ENCODE results near the gene ITGAL. TPM values are rescaled to one million over a fixed set of nuclear protein-coding genes. Genes with fewer than 3 reads are reported as not detected.

The ITGAL gene
- total and polyA plus RNA-seq, 2 of the 13 experiments (the other 11 are each of a cell fraction or from before 2014, with no cell fraction given): 0.86 to 1.2 TPM

DNA sequence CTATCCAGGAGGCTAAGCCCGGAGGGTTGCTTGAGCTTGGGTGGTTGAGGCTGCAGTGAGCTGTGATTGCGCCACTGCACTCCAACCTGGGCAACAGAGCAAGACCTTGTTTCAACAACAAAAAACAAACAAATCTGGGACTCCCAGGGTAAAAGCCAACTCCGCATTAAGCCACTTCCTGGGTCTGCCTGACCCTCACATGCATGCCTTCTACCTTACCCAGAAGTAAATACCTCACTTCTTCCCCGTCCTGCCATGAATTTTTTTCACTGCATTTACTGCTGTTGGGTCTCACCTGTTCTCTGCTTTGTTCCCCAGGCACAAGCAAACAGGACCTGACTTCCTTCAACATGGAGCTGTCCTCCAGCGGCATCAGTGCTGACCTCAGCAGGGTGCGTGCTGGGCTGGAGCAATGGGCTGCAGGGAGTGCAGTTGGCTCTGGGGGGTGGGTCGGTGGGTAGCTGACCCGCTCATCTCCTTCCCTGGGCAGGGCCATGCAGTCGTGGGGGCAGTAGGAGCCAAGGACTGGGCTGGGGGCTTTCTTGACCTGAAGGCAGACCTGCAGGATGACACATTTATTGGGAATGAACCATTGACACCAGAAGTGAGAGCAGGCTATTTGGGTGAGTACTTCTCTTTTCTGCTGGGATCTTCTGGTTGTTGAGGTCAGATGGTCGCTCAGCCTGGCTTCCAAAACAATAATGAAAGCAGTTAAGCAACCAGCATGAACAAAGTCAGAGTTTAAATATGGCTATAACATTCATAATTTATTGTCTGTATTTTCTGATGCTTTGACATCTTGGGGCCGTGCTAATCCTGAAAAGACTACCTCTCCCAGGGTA is 16.4 kb downstream of the ITGAL start (continued):
- TF ChIP-seq, protein P1, sequence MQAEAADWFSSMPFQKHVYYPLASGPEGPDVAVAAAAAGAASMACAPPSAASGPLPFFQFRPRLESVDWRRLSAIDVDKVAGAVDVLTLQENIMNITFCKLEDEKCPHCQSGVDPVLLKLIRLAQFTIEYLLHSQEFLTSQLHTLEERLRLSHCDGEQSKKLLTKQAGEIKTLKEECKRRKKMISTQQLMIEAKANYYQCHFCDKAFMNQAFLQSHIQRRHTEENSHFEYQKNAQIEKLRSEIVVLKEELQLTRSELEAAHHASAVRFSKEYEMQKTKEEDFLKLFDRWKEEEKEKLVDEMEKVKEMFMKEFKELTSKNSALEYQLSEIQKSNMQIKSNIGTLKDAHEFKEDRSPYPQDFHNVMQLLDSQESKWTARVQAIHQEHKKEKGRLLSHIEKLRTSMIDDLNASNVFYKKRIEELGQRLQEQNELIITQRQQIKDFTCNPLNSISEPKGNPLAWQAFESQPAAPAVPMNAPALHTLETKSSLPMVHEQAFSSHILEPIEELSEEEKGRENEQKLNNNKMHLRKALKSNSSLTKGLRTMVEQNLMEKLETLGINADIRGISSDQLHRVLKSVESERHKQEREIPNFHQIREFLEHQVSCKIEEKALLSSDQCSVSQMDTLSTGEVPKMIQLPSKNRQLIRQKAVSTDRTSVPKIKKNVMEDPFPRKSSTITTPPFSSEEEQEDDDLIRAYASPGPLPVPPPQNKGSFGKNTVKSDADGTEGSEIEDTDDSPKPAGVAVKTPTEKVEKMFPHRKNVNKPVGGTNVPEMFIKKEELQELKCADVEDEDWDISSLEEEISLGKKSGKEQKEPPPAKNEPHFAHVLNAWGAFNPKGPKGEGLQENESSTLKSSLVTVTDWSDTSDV (CRISPR knock-in tag; IDR thresholded peaks at IDR 0.05): no peak
- TF ChIP-seq HNRNPUL1 (IDR thresholded peaks at IDR 0.05; ENCODE audit: low read depth, low read length) (no peak), ZNF850 (CRISPR knock-in tag; conservative IDR thresholded peaks at IDR 0.05) (no peak), SIX4 (CRISPR knock-in tag; IDR thresholded peaks at IDR 0.05) (no peak), ZNF33B (CRISPR knock-in tag; IDR thresholded peaks at IDR 0.05) (no peak), ERF (CRISPR knock-in tag; IDR thresholded peaks at IDR 0.05) (0 out of 2 replicates have a peak, but pooled peaks have one; percentile 28), ATF1 (CRISPR knock-in tag; IDR thresholded peaks at IDR 0.05) (0 out of 2 replicates have a peak, but pooled peaks have one; percentile 38), TEAD3 (CRISPR knock-in tag; optimal IDR thresholded peaks at IDR 0.05; ENCODE audit: borderline replicate concordance) (peak; percentile 66), MAFG (CRISPR knock-in tag; IDR thresholded peaks at IDR 0.05) (no peak), BORCS8-MEF2B (CRISPR knock-in tag; IDR thresholded peaks at IDR 0.05) (no peak), ISX (CRISPR knock-in tag; conservative IDR thresholded peaks at IDR 0.05) (no peak), XRCC5 (optimal IDR thresholded peaks at IDR 0.05; ENCODE audit: low read length) (no peak), TBX2 (CRISPR knock-in tag; IDR thresholded peaks at IDR 0.05; ENCODE audit: borderline replicate concordance) (peak; percentile 70; the same call in 1 of the 2 replicates), HMG20A (CRISPR knock-in tag; IDR thresholded peaks at IDR 0.05; ENCODE audit: borderline replicate concordance) (peak; percentile 75), ZNF143 (CRISPR knock-in tag; IDR thresholded peaks at IDR 0.05) (0 out of 2 replicates have a peak, but pooled peaks have one; percentile 17), RBM22 (optimal IDR thresholded peaks at IDR 0.05; ENCODE audit: low read length) (no peak), RAD21 (CRISPR knock-in tag; IDR thresholded peaks at IDR 0.05) (no peak)
- TF ChIP-seq, protein P2, sequence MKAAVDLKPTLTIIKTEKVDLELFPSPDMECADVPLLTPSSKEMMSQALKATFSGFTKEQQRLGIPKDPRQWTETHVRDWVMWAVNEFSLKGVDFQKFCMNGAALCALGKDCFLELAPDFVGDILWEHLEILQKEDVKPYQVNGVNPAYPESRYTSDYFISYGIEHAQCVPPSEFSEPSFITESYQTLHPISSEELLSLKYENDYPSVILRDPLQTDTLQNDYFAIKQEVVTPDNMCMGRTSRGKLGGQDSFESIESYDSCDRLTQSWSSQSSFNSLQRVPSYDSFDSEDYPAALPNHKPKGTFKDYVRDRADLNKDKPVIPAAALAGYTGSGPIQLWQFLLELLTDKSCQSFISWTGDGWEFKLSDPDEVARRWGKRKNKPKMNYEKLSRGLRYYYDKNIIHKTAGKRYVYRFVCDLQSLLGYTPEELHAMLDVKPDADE (CRISPR knock-in tag; IDR thresholded peaks at IDR 0.05): 0 out of 2 replicates have a peak, but pooled peaks have one; percentile 41
- TF ChIP-seq, protein P3, sequence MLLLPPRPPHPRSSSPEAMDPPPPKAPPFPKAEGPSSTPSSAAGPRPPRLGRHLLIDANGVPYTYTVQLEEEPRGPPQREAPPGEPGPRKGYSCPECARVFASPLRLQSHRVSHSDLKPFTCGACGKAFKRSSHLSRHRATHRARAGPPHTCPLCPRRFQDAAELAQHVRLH (CRISPR knock-in tag; IDR thresholded peaks at IDR 0.05; ENCODE audit: borderline replicate concordance, low read depth): peak; percentile 62; the same call in 1 of the 2 replicates
- TF ChIP-seq, protein P4, sequence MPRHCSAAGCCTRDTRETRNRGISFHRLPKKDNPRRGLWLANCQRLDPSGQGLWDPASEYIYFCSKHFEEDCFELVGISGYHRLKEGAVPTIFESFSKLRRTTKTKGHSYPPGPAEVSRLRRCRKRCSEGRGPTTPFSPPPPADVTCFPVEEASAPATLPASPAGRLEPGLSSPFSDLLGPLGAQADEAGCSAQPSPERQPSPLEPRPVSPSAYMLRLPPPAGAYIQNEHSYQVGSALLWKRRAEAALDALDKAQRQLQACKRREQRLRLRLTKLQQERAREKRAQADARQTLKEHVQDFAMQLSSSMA (CRISPR knock-in tag; IDR thresholded peaks at IDR 0.05): no peak
- TF ChIP-seq, protein P5, sequence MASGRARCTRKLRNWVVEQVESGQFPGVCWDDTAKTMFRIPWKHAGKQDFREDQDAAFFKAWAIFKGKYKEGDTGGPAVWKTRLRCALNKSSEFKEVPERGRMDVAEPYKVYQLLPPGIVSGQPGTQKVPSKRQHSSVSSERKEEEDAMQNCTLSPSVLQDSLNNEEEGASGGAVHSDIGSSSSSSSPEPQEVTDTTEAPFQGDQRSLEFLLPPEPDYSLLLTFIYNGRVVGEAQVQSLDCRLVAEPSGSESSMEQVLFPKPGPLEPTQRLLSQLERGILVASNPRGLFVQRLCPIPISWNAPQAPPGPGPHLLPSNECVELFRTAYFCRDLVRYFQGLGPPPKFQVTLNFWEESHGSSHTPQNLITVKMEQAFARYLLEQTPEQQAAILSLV (CRISPR knock-in tag; IDR thresholded peaks at IDR 0.05; ENCODE audit: borderline replicate concordance): peak; percentile 46; the same call in 1 of the 2 replicates
- TF ChIP-seq, protein P6, sequence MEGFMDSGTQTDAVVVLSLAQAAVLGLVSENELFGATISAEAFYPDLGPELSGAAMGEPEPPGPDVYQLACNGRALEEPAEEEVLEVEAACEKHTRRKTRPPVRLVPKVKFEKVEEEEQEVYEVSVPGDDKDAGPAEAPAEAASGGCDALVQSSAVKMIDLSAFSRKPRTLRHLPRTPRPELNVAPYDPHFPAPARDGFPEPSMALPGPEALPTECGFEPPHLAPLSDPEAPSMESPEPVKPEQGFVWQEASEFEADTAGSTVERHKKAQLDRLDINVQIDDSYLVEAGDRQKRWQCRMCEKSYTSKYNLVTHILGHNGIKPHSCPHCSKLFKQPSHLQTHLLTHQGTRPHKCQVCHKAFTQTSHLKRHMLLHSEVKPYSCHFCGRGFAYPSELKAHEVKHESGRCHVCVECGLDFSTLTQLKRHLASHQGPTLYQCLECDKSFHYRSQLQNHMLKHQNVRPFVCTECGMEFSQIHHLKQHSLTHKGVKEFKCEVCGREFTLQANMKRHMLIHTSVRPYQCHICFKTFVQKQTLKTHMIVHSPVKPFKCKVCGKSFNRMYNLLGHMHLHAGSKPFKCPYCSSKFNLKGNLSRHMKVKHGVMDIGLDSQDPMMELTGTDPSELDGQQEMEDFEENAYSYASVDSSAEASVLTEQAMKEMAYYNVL (CRISPR knock-in tag; IDR thresholded peaks at IDR 0.05; ENCODE audit: borderline replicate concordance): peak; percentile 21; the same call in 1 of the 2 replicates
